Suprapubic skin (tissue), 3 donors: ENCODE results near the gene DAND5.

Experiments
- CTCF ChIP-seq, 2 donors: fragments of 200-600 bp in 1 of 2; fragments of 450-650 bp in 1 of 2; sonication (generic) in 1 of 2; IDR thresholded peaks; one replicate each; pipeline ENCODE4 v1.5.1; 2016 to 2019; ENCODE audit warnings: antibody characterized with exemption in 2 of 2, mild to moderate bottlenecking in 1 of 2, moderate library complexity in 1 of 2
- EP300 ChIP-seq: sonication (generic); formaldehyde crosslinking; IDR thresholded peaks from one replicate; pipeline ENCODE4 v1.6.1; 2017; ENCODE audit warnings: antibody characterized with exemption
- POLR2A ChIP-seq, 2 donors: fragments of 450-650 bp; IDR thresholded peaks; one replicate each; pipeline ENCODE4 v1.6.1; 2017; ENCODE audit warnings: antibody characterized with exemption in 2 of 2, mild to moderate bottlenecking in 2 of 2, moderate library complexity in 2 of 2

DNA sequence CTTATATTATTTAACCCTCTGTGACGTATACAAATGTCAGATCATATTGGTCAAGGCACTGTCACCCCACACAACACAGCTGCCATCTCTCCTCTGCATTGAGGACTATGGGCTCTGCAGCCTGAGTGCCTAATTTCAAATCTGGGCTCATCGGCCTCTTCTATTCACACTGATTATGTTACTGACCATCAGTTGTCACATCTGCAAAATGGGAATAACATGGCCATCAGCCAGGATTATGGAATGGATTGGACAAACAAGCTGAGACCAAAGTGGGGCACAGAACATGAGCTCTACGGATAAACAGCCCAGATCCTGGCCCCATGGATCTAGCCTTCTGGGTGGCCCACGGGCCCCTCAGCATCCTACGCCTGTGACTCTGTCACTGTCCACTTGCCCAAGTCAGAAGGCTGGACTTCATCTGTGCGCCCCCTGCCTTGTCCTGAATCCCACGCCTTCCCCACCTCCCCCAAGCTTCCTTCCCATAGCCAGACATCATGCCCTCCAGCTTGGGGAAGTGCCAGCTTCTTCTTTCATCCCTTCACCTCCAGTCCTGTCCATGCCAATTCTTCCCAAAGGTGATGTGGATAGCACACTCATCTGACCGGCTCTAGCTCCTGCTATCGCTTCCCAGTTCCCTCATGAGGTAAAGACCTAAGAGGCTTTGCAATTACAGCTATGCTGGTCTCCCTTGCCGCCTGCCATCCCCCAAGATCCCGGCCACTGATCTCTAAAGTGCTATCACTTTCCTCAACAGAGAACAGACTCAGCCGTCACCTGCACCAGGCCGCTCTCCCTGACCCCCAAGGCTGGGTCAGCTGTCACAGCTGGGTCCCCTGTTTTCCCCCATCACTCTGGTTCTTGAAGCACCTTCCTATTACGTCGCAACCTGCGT is 36.7 kb upstream of the DAND5 start:
- TF ChIP-seq CTCF (IDR thresholded peaks at IDR 0.05) (no peak), EP300 (no peak), POLR2A (IDR thresholded peaks at IDR 0.05) (no peak)
